ENCODE results near the gene ERBIN.

- TF ChIP-seq EZH2phosphoT487 (IDR thresholded peaks at IDR 0.05; ENCODE audit: insufficient read depth, low read depth) (no peak), EZH2 (IDR thresholded peaks at IDR 0.05; ENCODE audit: insufficient read depth, poor library complexity, severe bottlenecking) (no peak)
Observed at GRCh38 chr5:66002415-66002814, 76.0 kb downstream of the ERBIN start.

All from GM23248 (cell line).